MCF 10A (cell line): Measurements from ENCODE around the gene LTBP2. TPM values are rescaled to one million over a fixed set of nuclear protein-coding genes. Genes with fewer than 3 reads are reported as not detected.
A peak's percentile ranks its signal among the peaks of the same experiment; 100 is the strongest.

ENCODE experiments used
- BruUV-seq: library from RNA; stranded (reverse); fragments of 400-500 nt; replicated peaks from 2 replicates; lab custom pipeline; 2021; lab: Mats Ljungman, UMichigan
- CTCF ChIA-PET: fragments of 300-600 bp; sonication (Branson Sonifier 250); formaldehyde crosslinking; extraction: SDS; loops from one replicate; lab custom pipeline; 2021; ENCODE audit warnings: antibody characterized with exemption, inconsistent platforms; lab: Yijun Ruan, JAX
- POLR2A ChIA-PET: fragments of 300-600, 350-650 bp; sonication (Branson Sonifier 250); formaldehyde crosslinking; extraction: SDS; loops from one replicate; lab custom pipeline; 2020; ENCODE audit warnings: antibody characterized with exemption, inconsistent platforms; lab: Yijun Ruan, JAX
- DNase-seq: peaks from one replicate; pipeline ENCODE4 v3.0.0-alpha.2; 2018; ENCODE audit not compliant: unreplicated experiment
- H3K27ac Mint-ChIP-seq: one replicate; pipeline ENCODE4 v1.8.0; 2022; ENCODE audit warnings: mild to moderate bottlenecking, low read depth, mixed read lengths; ENCODE audit not compliant: unreplicated experiment
- H3K27me3 Mint-ChIP-seq: one replicate; pipeline ENCODE4 v1.8.0; 2022; ENCODE audit warnings: mixed read lengths; ENCODE audit not compliant: insufficient read depth, unreplicated experiment
- H3K36me3 Mint-ChIP-seq: one replicate; pipeline ENCODE4 v1.8.0; 2022; ENCODE audit warnings: mild to moderate bottlenecking, moderate library complexity, mixed read lengths; ENCODE audit not compliant: insufficient read depth, unreplicated experiment
- H3K4me1 Mint-ChIP-seq: one replicate; pipeline ENCODE4 v1.8.0; 2022; ENCODE audit warnings: mixed read lengths; ENCODE audit not compliant: insufficient read depth, unreplicated experiment
- H3K4me3 Mint-ChIP-seq: one replicate; pipeline ENCODE4 v1.8.0; 2022; ENCODE audit warnings: mild to moderate bottlenecking, moderate library complexity, mixed read lengths; ENCODE audit not compliant: unreplicated experiment
- H3K9me3 Mint-ChIP-seq: one replicate; pipeline ENCODE4 v1.8.0; 2022; ENCODE audit warnings: mixed read lengths; ENCODE audit not compliant: unreplicated experiment
- intact Hi-C: fragments of 100-400 bp; cut with micrococcal nuclease; formaldehyde crosslinking; loops from 2 replicates; pipeline ENCODE4 v1.14.1; 2022
- total RNA-seq: library from RNA; stranded (reverse); gene quantifications from 2 replicates; pipeline ENCODE4 v1.2.3, GENCODE V29; 2022
- TF ChIP-seq, protein P1 (sequence below): fragments of 200-600 bp; IDR thresholded peaks from one replicate; pipeline ENCODE4 v1.8.0; 2022; ENCODE audit warnings: antibody characterized with exemption, mild to moderate bottlenecking; ENCODE audit not compliant: unreplicated experiment

Gene LTBP2
- total RNA-seq, 1 experiment from 2014 or later: 16.8 TPM

- Mint-ChIP-seq H3K27ac (no peak overlapping the region), H3K9me3 (no peaks in the 10 kb centered on the region), H3K4me1 (no peaks in the 10 kb centered on the region), H3K4me3 (no peak overlapping the region), H3K27me3 (peaks cover 14% of the 10 kb centered on the region), H3K36me3 (no peaks in the 10 kb centered on the region)
- no TSS peak for BruUV-seq
- TF ChIP-seq, protein P1, sequence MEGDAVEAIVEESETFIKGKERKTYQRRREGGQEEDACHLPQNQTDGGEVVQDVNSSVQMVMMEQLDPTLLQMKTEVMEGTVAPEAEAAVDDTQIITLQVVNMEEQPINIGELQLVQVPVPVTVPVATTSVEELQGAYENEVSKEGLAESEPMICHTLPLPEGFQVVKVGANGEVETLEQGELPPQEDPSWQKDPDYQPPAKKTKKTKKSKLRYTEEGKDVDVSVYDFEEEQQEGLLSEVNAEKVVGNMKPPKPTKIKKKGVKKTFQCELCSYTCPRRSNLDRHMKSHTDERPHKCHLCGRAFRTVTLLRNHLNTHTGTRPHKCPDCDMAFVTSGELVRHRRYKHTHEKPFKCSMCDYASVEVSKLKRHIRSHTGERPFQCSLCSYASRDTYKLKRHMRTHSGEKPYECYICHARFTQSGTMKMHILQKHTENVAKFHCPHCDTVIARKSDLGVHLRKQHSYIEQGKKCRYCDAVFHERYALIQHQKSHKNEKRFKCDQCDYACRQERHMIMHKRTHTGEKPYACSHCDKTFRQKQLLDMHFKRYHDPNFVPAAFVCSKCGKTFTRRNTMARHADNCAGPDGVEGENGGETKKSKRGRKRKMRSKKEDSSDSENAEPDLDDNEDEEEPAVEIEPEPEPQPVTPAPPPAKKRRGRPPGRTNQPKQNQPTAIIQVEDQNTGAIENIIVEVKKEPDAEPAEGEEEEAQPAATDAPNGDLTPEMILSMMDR: no peak
- intact Hi-C loops: no loop called here
- CTCF ChIA-PET: no interaction called here
- POLR2A ChIA-PET: interaction anchor here (0.7 to 1.2 kb wide), 2 partner anchors 17 to 27 kb away, joined by 3 to 4 read pairs; no protein-coding TSS in a partner anchor
- no peak for DNase-seq
Measured at GRCh38 chr14:74462993-74463392, 149.0 kb downstream of the LTBP2 start.

DNA sequence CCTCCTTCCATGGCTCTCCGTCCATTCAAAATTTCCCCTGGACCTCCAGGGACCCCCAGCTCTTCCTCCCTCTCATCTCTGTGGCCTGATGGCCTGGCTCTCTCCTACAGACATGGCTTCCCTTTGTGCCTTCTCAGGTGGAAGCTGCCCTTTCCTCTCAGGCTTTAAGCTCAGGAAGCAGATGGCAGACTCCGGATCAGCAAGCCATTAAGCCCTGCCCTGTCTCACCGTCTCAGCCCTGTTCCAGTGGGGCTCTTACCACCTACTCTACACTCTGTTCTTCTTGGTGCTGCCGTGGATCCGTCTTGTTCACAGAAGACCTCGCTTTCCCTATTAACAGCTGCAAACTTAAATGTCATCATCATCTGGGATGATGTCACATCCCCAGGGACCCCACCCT, 152.1 kb downstream of the LTBP2 start:
- H3K4me1 Mint-ChIP-seq: no peaks in the 10 kb centered on the region
- H3K27me3 Mint-ChIP-seq: peaks cover 14% of the 10 kb centered on the region
- H3K27ac Mint-ChIP-seq: no peak overlapping the region
- TF ChIP-seq, protein P1: no peak
- peaks cover 6% of the 10 kb centered on the region for H3K36me3 Mint-ChIP-seq
- intact Hi-C loops: no loop called here
- no TSS peak for BruUV-seq
- CTCF ChIA-PET: interaction anchor here (0.6 to 1.8 kb wide), 4 partner anchors 28 to 1446 kb away, joined by 3 to 4 read pairs (median 4); no protein-coding TSS in a partner anchor
- H3K9me3 Mint-ChIP-seq: no peaks in the 10 kb centered on the region
- no peak overlapping the region for H3K4me3 Mint-ChIP-seq
- POLR2A ChIA-PET: interaction anchor here (0.5 to 0.6 kb wide), 2 partner anchors 120 to 303 kb away, joined by 3 read pairs; no protein-coding TSS in a partner anchor
- no peak for DNase-seq

- no peaks in the 10 kb centered on the region for H3K4me1 Mint-ChIP-seq
- peak; percentile 58 for DNase-seq
Measured at GRCh38 chr14:74459289-74459946, 152.6 kb downstream of the LTBP2 start.

GRCh38 chr14:74457565-74457895, 154.5 kb downstream of the LTBP2 start:
- POLR2A ChIA-PET: interaction anchor here (1.0 kb wide), 1 partner anchor 28 kb away, joined by 4 read pairs; no protein-coding TSS in a partner anchor
- Mint-ChIP-seq H3K27ac (no peak overlapping the region), H3K4me1 (no peaks in the 10 kb centered on the region), H3K4me3 (no peak overlapping the region), H3K36me3 (peaks cover 6% of the 10 kb centered on the region), H3K9me3 (no peaks in the 10 kb centered on the region), H3K27me3 (peaks cover 14% of the 10 kb centered on the region)
- no peak for DNase-seq
- intact Hi-C loops: no loop called here
- CTCF ChIA-PET: interaction anchor here (0.6 to 2.1 kb wide), 2 partner anchors 9 to 418 kb away, joined by 3 to 8 read pairs; no protein-coding TSS in a partner anchor
- TF ChIP-seq, protein P1: no peak
- no TSS peak for BruUV-seq

More at GRCh38 chr14:74459289-74459946, 152.6 kb downstream of the LTBP2 start:
- CTCF ChIA-PET: interaction anchor here (0.6 to 1.8 kb wide), 8 partner anchors 18 to 172 kb away, joined by 3 to 7 read pairs (median 4); no protein-coding TSS in a partner anchor
- Mint-ChIP-seq H3K27me3 (peaks cover 14% of the 10 kb centered on the region), H3K36me3 (peaks cover 6% of the 10 kb centered on the region), H3K9me3 (no peaks in the 10 kb centered on the region), H3K4me3 (no peak overlapping the region), H3K27ac (no peak overlapping the region)
- no TSS peak for BruUV-seq
- TF ChIP-seq, protein P1: peak; percentile 38
- intact Hi-C loops: no loop called here
- POLR2A ChIA-PET: interaction anchor here (0.5 to 0.6 kb wide), 2 partner anchors 120 to 303 kb away, joined by 3 read pairs; no protein-coding TSS in a partner anchor
